B cell (primary cell): ENCODE results near the gene ADCY7. TPM values are rescaled to one million over a fixed set of nuclear protein-coding genes. Genes with fewer than 3 reads are reported as not detected.

ENCODE experiments used
- ATAC-seq: fragments of 200-7000 bp; cut with Tn5 transposase; one replicate; pipeline ENCODE4 v1.10.0; 2021; ENCODE audit warnings: low read depth, mild to moderate bottlenecking, moderate number of reproducible peaks, moderate library complexity
- CTCF ChIA-PET: fragments of 350-600 bp; sonication (Branson Sonifier 250); formaldehyde crosslinking; loops from one replicate; lab custom pipeline; 2021; ENCODE audit warnings: antibody characterized with exemption, inconsistent platforms; lab: Charles Lee
- POLR2A ChIA-PET: fragments of 350-600 bp; sonication (Branson Sonifier 250); formaldehyde crosslinking; loops from one replicate; lab custom pipeline; 2021; ENCODE audit warnings: antibody characterized with exemption; lab: Charles Lee
- DNase-seq: peaks from one replicate; pipeline ENCODE4 v3.0.0; 2013
- H2AFZ ChIP-seq: 2 replicates; pipeline ENCODE4 v1.6.1; 2012; ENCODE audit warnings: mild to moderate bottlenecking, low read depth, low read length; ENCODE audit not compliant: insufficient read depth, poor library complexity, severe bottlenecking
- H3K27ac ChIP-seq, 2 donors: 1 replicate in 1 of 2; 2 replicates in 1 of 2; pipeline ENCODE4 v1.5.1; 2012 to 2013; ENCODE audit warnings: low read length in 2 of 2, mild to moderate bottlenecking in 2 of 2, moderate library complexity in 1 of 2
- H3K27me3 ChIP-seq, 4 experiments: fragments of 200-600 bp in 1 of 4; sonication (generic) in 1 of 4; replicated peaks in 1 of 4; 1 replicate in 2 of 4; 2 replicates in 2 of 4; pipeline versions ENCODE4 v1.6.1 to v1.7.0; 2013 to 2016; ENCODE audit warnings: low read length in 3 of 4, mild to moderate bottlenecking in 2 of 4, mixed read lengths in 1 of 4, moderate library complexity in 1 of 4; ENCODE audit not compliant: insufficient read depth in 4 of 4, control insufficient read depth in 3 of 4; ENCODE audit errors: control extremely low read depth in 1 of 4
- H3K36me3 ChIP-seq, 2 experiments: replicated peaks in 1 of 2; 1 replicate in 1 of 2; 2 replicates in 1 of 2; pipeline versions ENCODE4 v1.6.1 to v1.7.1; 2013; ENCODE audit warnings: low read length in 1 of 2; ENCODE audit not compliant: insufficient read depth in 2 of 2, control insufficient read depth in 1 of 2; ENCODE audit errors: control extremely low read depth in 1 of 2, extremely low read depth in 1 of 2
- H3K4me1 ChIP-seq, 2 donors: fragments of 200-600 bp in 1 of 2; sonication (generic) in 1 of 2; 1 replicate in 1 of 2; 2 replicates in 1 of 2; pipeline versions ENCODE4 v1.5.1 to v1.6.1; 2013 to 2017; ENCODE audit warnings: low read length in 2 of 2; ENCODE audit not compliant: control insufficient read depth in 2 of 2, insufficient read depth in 2 of 2
- H3K4me2 ChIP-seq: replicated peaks from 2 replicates; pipeline ENCODE3; 2012; ENCODE audit warnings: mild to moderate bottlenecking, low read depth, low read length; ENCODE audit not compliant: poor library complexity, severe bottlenecking
- H3K4me3 ChIP-seq, 5 experiments: fragments of 200-600 bp in 1 of 5; sonication (generic) in 1 of 5; 1 replicate in 3 of 5; 2 replicates in 2 of 5; pipeline versions ENCODE4 v1.5.1 to v1.7.0; 2011 to 2016; ENCODE audit warnings: low read length in 4 of 5, mild to moderate bottlenecking in 4 of 5, low read depth in 2 of 5, control low read depth in 1 of 5, moderate library complexity in 1 of 5; ENCODE audit not compliant: insufficient read depth in 1 of 5; ENCODE audit errors: control extremely low read depth in 1 of 5, extremely low read depth in 1 of 5
- H3K79me2 ChIP-seq: fragments of 200-600 bp; sonication (generic); one replicate; pipeline ENCODE4 v1.6.0; 2016; ENCODE audit warnings: low read length; ENCODE audit not compliant: control insufficient read depth, insufficient read depth
- H3K9ac ChIP-seq: fragments of 200-600 bp; sonication (generic); 2 replicates; pipeline ENCODE4 v1.6.1; 2017; ENCODE audit warnings: mild to moderate bottlenecking, low read length, moderate library complexity
- H3K9me3 ChIP-seq, 3 donors: one replicate each; pipeline versions ENCODE4 v1.6.1 to v1.7.1; 2013; ENCODE audit warnings: low read length in 2 of 3; ENCODE audit not compliant: control insufficient read depth in 2 of 3, insufficient read depth in 1 of 3; ENCODE audit errors: control extremely low read depth in 1 of 3
- H4K20me1 ChIP-seq: 2 replicates; pipeline ENCODE4 v1.6.0; 2012; ENCODE audit warnings: mild to moderate bottlenecking, low read length; ENCODE audit not compliant: insufficient read depth, control insufficient read depth, poor library complexity, severe bottlenecking
- H3K27ac Mint-ChIP-seq: one replicate; pipeline ENCODE4 v1.8.0; 2021; ENCODE audit warnings: mixed read lengths
- H3K27me3 Mint-ChIP-seq: one replicate; pipeline ENCODE4 v1.8.0; 2021; ENCODE audit warnings: mixed read lengths
- H3K4me1 Mint-ChIP-seq: one replicate; pipeline ENCODE4 v1.8.0; 2021; ENCODE audit warnings: mixed read lengths
- H3K4me3 Mint-ChIP-seq: one replicate; pipeline ENCODE4 v1.8.0; 2021; ENCODE audit warnings: mixed read lengths
- H3K9me3 Mint-ChIP-seq: one replicate; pipeline ENCODE4 v1.8.0; 2022; ENCODE audit warnings: mixed read lengths; ENCODE audit not compliant: insufficient read depth
- CTCF ChIP-seq: fragments of 200-600 bp; IDR thresholded peaks from one replicate; pipeline ENCODE4 v1.8.0; 2022; ENCODE audit warnings: antibody characterized with exemption, mild to moderate bottlenecking
- EZH2 ChIP-seq: IDR thresholded peaks from 2 replicates; pipeline ENCODE4 v1.6.1; 2012; ENCODE audit warnings: borderline replicate concordance, low read depth, mild to moderate bottlenecking, moderate library complexity, low read length; ENCODE audit not compliant: insufficient read depth, poor library complexity, severe bottlenecking
- WGBS: methylation state at CpG from one replicate; pipeline ENCODE4 v1.1.5; 2013; ENCODE audit warnings: missing lambda C conversion rate; ENCODE audit not compliant: insufficient coverage; 5-methylcytosine and 5-hydroxymethylcytosine counted together
- intact Hi-C: fragments of 100-400 bp; cut with micrococcal nuclease; formaldehyde crosslinking; loops from one replicate; pipeline ENCODE4 v1.10.0; 2022
- polyA plus RNA-seq: library from polyadenylated mRNA; depleted of rRNA; stranded (reverse); fragments of >200 nt; gene quantifications from 2 replicates; pipeline ENCODE4 v1.2.3, GENCODE V29; 2012
- total RNA-seq, 2 donors: library from RNA; stranded (reverse); fragments of 120-200 nt in 1 of 2; gene quantifications; 1 replicate in 1 of 2; 2 replicates in 1 of 2; pipeline versions ENCODE4 v1.2.3 to v1.2.4, GENCODE V29; 2013 to 2022

The ADCY7 gene
- total and polyA plus RNA-seq, 2 donors (not counting 1 experiment from before 2014, with no cell fraction given) = 78.4 to 207 TPM

DNA sequence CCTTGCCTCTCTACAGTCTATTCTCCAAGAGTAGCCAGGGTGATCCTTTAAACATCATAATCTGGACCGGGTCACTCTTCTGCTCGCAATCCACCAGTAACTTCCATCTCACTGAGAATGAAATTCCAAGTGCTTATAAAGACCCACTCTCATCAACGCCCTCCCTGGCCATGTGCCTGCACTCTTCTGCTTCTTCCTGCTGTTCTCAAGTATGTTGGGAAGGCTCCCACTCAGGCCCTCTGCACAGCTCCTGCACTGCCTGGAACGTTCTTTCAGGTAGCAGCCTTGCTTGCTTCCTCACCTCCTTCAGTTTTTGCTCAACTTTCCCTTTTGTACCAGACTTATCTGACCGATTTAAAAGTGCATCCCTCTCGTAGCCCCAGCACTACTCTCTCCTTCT is 58.0 kb downstream of the ADCY7 start:
- peaks cover 14% of the 10 kb centered on the region for H3K79me2 ChIP-seq
- ChIA-PET CTCF (interaction anchor here (0.6 to 14.6 kb wide), 4 partner anchors 28 to 74 kb away, joined by 6 to 329 read pairs (median 32); no protein-coding TSS in a partner anchor), POLR2A (no interaction called here)
- H3K9me3 ChIP-seq = no peaks in the 10 kb centered on the region
- Mint-ChIP-seq H3K4me1 (peaks cover 31% of the 10 kb centered on the region), H3K9me3 (no peaks in the 10 kb centered on the region), H3K27me3 (no peaks in the 10 kb centered on the region), H3K4me3 (no peak overlapping the region), H3K27ac (peak overlapping the region; percentile 82)
- peaks cover 3 to 68% of the 10 kb centered on the region in 2 experiments for H3K36me3 ChIP-seq
- WGBS = 98% methylated on average over 5 of the region's 6 CpGs
- H3K27me3 ChIP-seq = no peaks in the 10 kb centered on the region
- H3K27ac ChIP-seq = peak overlapping the region in 1 of 2 donors; percentile 10
- H3K4me1 ChIP-seq = peaks cover 0 to 12% of the 10 kb centered on the region in 2 donors
- H3K4me3 ChIP-seq = no peak overlapping the region
- no peak overlapping the region for H3K4me2 ChIP-seq
- no peak overlapping the region for H3K9ac ChIP-seq
- intact Hi-C loops = no loop called here
- no peak overlapping the region for H2AFZ ChIP-seq
- DNase-seq (no peak), ATAC-seq (no peak)
- TF ChIP-seq EZH2 (no peak), CTCF (no peak)
- H4K20me1 ChIP-seq = no peaks in the 10 kb centered on the region

GRCh38 chr16:50326264-50326663 is 59.9 kb downstream of the ADCY7 start:
- DNase-seq = no peak
- H3K9me3 ChIP-seq = no peaks in the 10 kb centered on the region
- no peaks in the 10 kb centered on the region for H3K27me3 ChIP-seq
- Mint-ChIP-seq H3K27me3 (no peaks in the 10 kb centered on the region), H3K27ac (no peak overlapping the region), H3K4me1 (peaks cover 45% of the 10 kb centered on the region), H3K9me3 (no peaks in the 10 kb centered on the region), H3K4me3 (no peak overlapping the region)
- intact Hi-C loops = no loop called here
- ChIA-PET POLR2A (no interaction called here), CTCF (interaction anchor here (0.6 to 14.6 kb wide), 30 partner anchors 10 to 479 kb away, joined by 3 to 329 read pairs (median 7); partner anchors contain the start of genes BRD7 and CNEP1R1)
- no peak overlapping the region for H3K4me2 ChIP-seq
- peaks cover 6 to 52% of the 10 kb centered on the region in 2 experiments for H3K36me3 ChIP-seq
- ATAC-seq = no peak
- H3K9ac ChIP-seq = no peak overlapping the region
- no peak overlapping the region for H2AFZ ChIP-seq
- 100% methylated on average over 2 of the region's 5 CpGs for WGBS
- H3K4me1 ChIP-seq = peaks cover 0 to 26% of the 10 kb centered on the region in 2 donors
- TF ChIP-seq EZH2 (no peak), CTCF (no peak)
- no peak overlapping the region for H3K27ac ChIP-seq
- no peaks in the 10 kb centered on the region for H4K20me1 ChIP-seq
- no peak overlapping the region for H3K4me3 ChIP-seq
- H3K79me2 ChIP-seq = peaks cover 27% of the 10 kb centered on the region
